GM12878 (cell line): ENCODE results near the gene MTFP1. TPM values are rescaled to one million over a fixed set of nuclear protein-coding genes. Genes with fewer than 3 reads are reported as not detected.

ENCODE experiments used
- ATAC-seq: fragments of 200-7000 bp; cut with Tn5 transposase; 3 replicates; pipeline ENCODE4 v1.9.1; 2020; ENCODE audit warnings: mild to moderate bottlenecking, moderate library complexity
- BruUV-seq: library from RNA; stranded (reverse); fragments of 400-500 nt; replicated peaks from 2 replicates; lab custom pipeline; 2021; lab: Mats Ljungman, UMichigan
- CTCF ChIA-PET: fragments of 300-600 bp; sonication (Branson Sonifier 250); formaldehyde crosslinking; extraction: SDS; loops from one replicate; lab custom pipeline; 2021; ENCODE audit warnings: inconsistent platforms; lab: Yijun Ruan, JAX
- POLR2A ChIA-PET: fragments of 350-600 bp; formaldehyde crosslinking; extraction: SDS; loops from one replicate; lab custom pipeline; 2021; ENCODE audit warnings: inconsistent platforms; lab: Charles Lee
- RAD21 ChIA-PET: fragments of 300-600 bp; sonication (Branson Sonifier 250); formaldehyde crosslinking; loops from one replicate; lab custom pipeline; 2023; ENCODE audit warnings: antibody characterized with exemption; ENCODE audit not compliant: unreplicated experiment; lab: Charles Lee
- SMC1A ChIA-PET: fragments of 300-600 bp; sonication (Branson Sonifier 250); formaldehyde crosslinking; loops from one replicate; lab custom pipeline; 2023; ENCODE audit not compliant: unreplicated experiment, uncharacterized antibody; lab: Charles Lee
- DNase-seq: peaks from one replicate; pipeline ENCODE4 v3.0.0-alpha.2; 2011; ENCODE audit warnings: low read depth, low spot score
- FAIRE-seq: peaks from 3 replicates; lab custom pipeline; 2011; peaks lifted over from hg19 to GRCh38; lab: Jason Lieb, UNC
- H2AFZ ChIP-seq: 2 replicates; pipeline ENCODE4 v1.6.0; 2011; ENCODE audit warnings: low read depth, low read length, control low read depth; ENCODE audit not compliant: control insufficient read depth
- H3K27ac ChIP-seq: 2 replicates; pipeline ENCODE4 v1.5.1; 2011; ENCODE audit warnings: control low read depth; ENCODE audit not compliant: control insufficient read depth, insufficient read depth
- H3K27me3 ChIP-seq, 2 experiments: replicated peaks in 1 of 2; 2 replicates each; pipeline versions ENCODE4 v1.6.0 to v1.6.1; 2011; ENCODE audit warnings: low read length in 1 of 2; ENCODE audit not compliant: control insufficient read depth in 2 of 2, insufficient read depth in 2 of 2
- H3K36me3 ChIP-seq, 2 experiments: 2 replicates each; pipeline ENCODE4 v1.5.1; 2011; ENCODE audit warnings: low read length in 1 of 2; ENCODE audit not compliant: control insufficient read depth in 2 of 2, insufficient read depth in 2 of 2
- H3K4me1 ChIP-seq: 2 replicates; pipeline ENCODE4 v1.6.1; 2011; ENCODE audit warnings: mild to moderate bottlenecking, low read length, moderate library complexity, mixed read lengths; ENCODE audit not compliant: control insufficient read depth, insufficient read depth
- H3K4me2 ChIP-seq: 2 replicates; pipeline ENCODE4 v1.6.0; 2011; ENCODE audit warnings: control low read depth; ENCODE audit not compliant: control insufficient read depth, insufficient read depth
- H3K4me3 ChIP-seq: fragments of 200-600 bp; sonication (generic); 2 replicates; pipeline ENCODE4 v1.5.1; 2016
- H3K79me2 ChIP-seq: 2 replicates; pipeline ENCODE4 v1.6.0; 2011; ENCODE audit warnings: low read length; ENCODE audit not compliant: control insufficient read depth, insufficient read depth
- H3K9ac ChIP-seq: 2 replicates; pipeline ENCODE4 v1.8.0; 2011; ENCODE audit warnings: low read length, control low read depth, mixed read lengths; ENCODE audit not compliant: control insufficient read depth, insufficient read depth
- H3K9me3 ChIP-seq: replicated peaks from 3 replicates; pipeline ENCODE4 v1.5.1; 2011; ENCODE audit warnings: mild to moderate bottlenecking, low read length; ENCODE audit not compliant: control insufficient read depth, insufficient read depth
- H4K20me1 ChIP-seq: 2 replicates; pipeline ENCODE4 v1.6.0; 2011; ENCODE audit not compliant: control insufficient read depth, insufficient read depth
- FOXM1 ChIP-seq: IDR thresholded peaks from 2 replicates; pipeline ENCODE4 v1.6.1; 2012; ENCODE audit warnings: low read depth, mild to moderate bottlenecking, inconsistent platforms, low read length, moderate library complexity
- POLR2AphosphoS5 ChIP-seq: IDR thresholded peaks from 2 replicates; pipeline ENCODE4 v1.6.1; 2011; ENCODE audit warnings: mild to moderate bottlenecking, low read length, inconsistent platforms
- RCOR1 ChIP-seq: conservative IDR thresholded peaks from 2 replicates; pipeline ENCODE4 v1.6.1; 2012; ENCODE audit warnings: low read depth, low read length, improper control_type of control experiment
- SIN3A ChIP-seq: IDR thresholded peaks from 2 replicates; pipeline ENCODE4 v1.6.1; 2012; ENCODE audit warnings: low read depth, low read length, improper control_type of control experiment
- SMAD5 ChIP-seq: IDR thresholded peaks from 2 replicates; pipeline ENCODE4 v1.6.1; 2016; ENCODE audit warnings: antibody characterized with exemption, low read depth
- TAF1 ChIP-seq: IDR thresholded peaks from 2 replicates; pipeline ENCODE4 v1.6.1; 2011; ENCODE audit warnings: mild to moderate bottlenecking, low read depth, low read length, borderline replicate concordance
- TARDBP ChIP-seq: IDR thresholded peaks from 2 replicates; pipeline ENCODE4 v1.6.1; 2016; ENCODE audit warnings: borderline replicate concordance
- YY1 ChIP-seq: IDR thresholded peaks from 2 replicates; pipeline ENCODE4 v1.6.1; 2011; ENCODE audit warnings: low read depth, mild to moderate bottlenecking, low read length
- ZNF687 ChIP-seq: fragments of 450-650 bp; IDR thresholded peaks from 2 replicates; pipeline ENCODE4 v1.6.1; 2017; ENCODE audit warnings: mild to moderate bottlenecking, moderate library complexity
- WGBS: methylation state at CpG from one replicate; pipeline ENCODE4 v1.1.6; 2016; ENCODE audit warnings: low lambda C conversion rate; ENCODE audit not compliant: insufficient replicate concordance, insufficient coverage; ENCODE audit errors: missing lambda C conversion rate; 5-methylcytosine and 5-hydroxymethylcytosine counted together
- in situ Hi-C: fragments of 300-500 bp; cut with MboI; formaldehyde crosslinking; loops from 9 replicates; pipeline ENCODE4 v1.14.3; 2018; ENCODE audit warnings: mixed read lengths
- intact Hi-C: fragments of 100-400 bp; cut with micrococcal nuclease; formaldehyde crosslinking; loops from one replicate; pipeline ENCODE4 v1.14.2; 2022; ENCODE audit not compliant: unreplicated experiment
- polyA plus RNA-seq, 11 experiments: library from polyadenylated mRNA; depleted of rRNA in 4 of 11; unstranded in 6 of 11; stranded (reverse) in 5 of 11; fragments of >200 nt; fragmentation: Nextera tagmentation in 4 of 11; fragmentation: Illumina TruSeq in 1 of 11; extraction: Ambion mirVana in 4 of 11; extraction: Trizol in 1 of 11; gene quantifications; 1 replicate in 1 of 11; 2 replicates in 10 of 11; pipeline versions ENCODE4 v1.2.1 to v1.2.3, GENCODE V29; 2011 to 2016; ENCODE audit warnings: inconsistent platforms in 2 of 11, missing spikeins in 2 of 11, low read depth in 1 of 11
- total RNA-seq, 4 experiments: library from RNA; depleted of rRNA in 3 of 4; stranded (reverse); fragments of >200 nt in 3 of 4; fragmentation: Illumina TruSeq in 1 of 4; extraction: Trizol in 1 of 4; gene quantifications; 2 replicates each; pipeline versions ENCODE4 v1.2.1 to v1.2.3, GENCODE V29; 2013 to 2021
- TF ChIP-seq, protein P1 (sequence below): fragments of 450-650 bp; IDR thresholded peaks from 2 replicates; pipeline ENCODE4 v1.6.1; 2017; ENCODE audit warnings: mild to moderate bottlenecking
- TF ChIP-seq, protein P2 (sequence below): IDR thresholded peaks from 2 replicates; pipeline ENCODE4 v1.6.1; 2011; ENCODE audit warnings: mild to moderate bottlenecking, low read depth, low read length, moderate library complexity; ENCODE audit not compliant: insufficient replicate concordance

Gene MTFP1
- total and polyA plus RNA-seq, 10 of the 15 experiments (the other 5 are each of a cell fraction or from before 2014, with no cell fraction given) = 20.5 to 133 (median 59.8) TPM

- RAD21 ChIA-PET = no interaction called here
- Histone ChIP-seq H3K27ac (no peak overlapping the region), H4K20me1 (no peaks in the 10 kb centered on the region), H3K9me3 (no peaks in the 10 kb centered on the region), H3K4me2 (no peak overlapping the region), H2AFZ (no peak overlapping the region), H3K36me3 (no peaks in the 10 kb centered on the region), H3K4me1 (no peaks in the 10 kb centered on the region; the same call in 1 of the 2 replicates), H3K9ac (no peak overlapping the region), H3K4me3 (no peak overlapping the region)
- in situ Hi-C loops = no loop called here
- 9% methylated on average over 8 of the region's 8 CpGs for WGBS
- ATAC-seq = no peak
- CTCF ChIA-PET = interaction anchor here (1.0 to 1.3 kb wide), 2 partner anchors 12 to 27 kb away, joined by 3 read pairs; no protein-coding TSS in a partner anchor
- intact Hi-C loops = no loop called here
- no peak for FAIRE-seq
- POLR2A ChIA-PET = interaction anchor here (1.0 to 1.1 kb wide), 2 partner anchors 21 to 34 kb away, joined by 3 read pairs; no protein-coding TSS in a partner anchor
- SMC1A ChIA-PET = no interaction called here
- TF ChIP-seq FOXM1 (no peak), SIN3A (no peak), TARDBP (no peak), YY1 (no peak), POLR2AphosphoS5 (no peak), TAF1 (no peak), SMAD5 (no peak), RCOR1 (no peak), ZNF687 (no peak)
- TF ChIP-seq, protein P1, sequence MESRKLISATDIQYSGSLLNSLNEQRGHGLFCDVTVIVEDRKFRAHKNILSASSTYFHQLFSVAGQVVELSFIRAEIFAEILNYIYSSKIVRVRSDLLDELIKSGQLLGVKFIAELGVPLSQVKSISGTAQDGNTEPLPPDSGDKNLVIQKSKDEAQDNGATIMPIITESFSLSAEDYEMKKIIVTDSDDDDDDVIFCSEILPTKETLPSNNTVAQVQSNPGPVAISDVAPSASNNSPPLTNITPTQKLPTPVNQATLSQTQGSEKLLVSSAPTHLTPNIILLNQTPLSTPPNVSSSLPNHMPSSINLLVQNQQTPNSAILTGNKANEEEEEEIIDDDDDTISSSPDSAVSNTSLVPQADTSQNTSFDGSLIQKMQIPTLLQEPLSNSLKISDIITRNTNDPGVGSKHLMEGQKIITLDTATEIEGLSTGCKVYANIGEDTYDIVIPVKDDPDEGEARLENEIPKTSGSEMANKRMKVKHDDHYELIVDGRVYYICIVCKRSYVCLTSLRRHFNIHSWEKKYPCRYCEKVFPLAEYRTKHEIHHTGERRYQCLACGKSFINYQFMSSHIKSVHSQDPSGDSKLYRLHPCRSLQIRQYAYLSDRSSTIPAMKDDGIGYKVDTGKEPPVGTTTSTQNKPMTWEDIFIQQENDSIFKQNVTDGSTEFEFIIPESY = no peak
- TF ChIP-seq, protein P2, sequence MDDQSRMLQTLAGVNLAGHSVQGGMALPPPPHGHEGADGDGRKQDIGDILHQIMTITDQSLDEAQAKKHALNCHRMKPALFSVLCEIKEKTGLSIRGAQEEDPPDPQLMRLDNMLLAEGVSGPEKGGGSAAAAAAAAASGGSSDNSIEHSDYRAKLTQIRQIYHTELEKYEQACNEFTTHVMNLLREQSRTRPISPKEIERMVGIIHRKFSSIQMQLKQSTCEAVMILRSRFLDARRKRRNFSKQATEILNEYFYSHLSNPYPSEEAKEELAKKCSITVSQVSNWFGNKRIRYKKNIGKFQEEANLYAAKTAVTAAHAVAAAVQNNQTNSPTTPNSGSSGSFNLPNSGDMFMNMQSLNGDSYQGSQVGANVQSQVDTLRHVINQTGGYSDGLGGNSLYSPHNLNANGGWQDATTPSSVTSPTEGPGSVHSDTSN = no peak
- TF ChIP-seq, all 136 proteins: peak for 0
- no peak for DNase-seq
- Histone ChIP-seq H3K27me3 (no peaks in the 10 kb centered on the region; a peak in 1 of 4 replicates), H3K79me2 (no peaks in the 10 kb centered on the region)
- no TSS peak for BruUV-seq
Measured at GRCh38 chr22:30457981-30458380, 32.4 kb downstream of the MTFP1 start.
